Astrocyte (in vitro differentiated cells and primary cell): ENCODE measurements around the gene RHOC. TPM values are rescaled to one million over a fixed set of nuclear protein-coding genes. Genes with fewer than 3 reads are reported as not detected.

Experiments
- DNase-seq: peaks from one replicate; pipeline ENCODE4 v3.0.0-alpha.2; 2010; ENCODE audit warnings: low read depth
- FAIRE-seq: peaks from 2 replicates; lab custom pipeline; 2011; peaks lifted over from hg19 to GRCh38; lab: Jason Lieb, UNC
- H2AFZ ChIP-seq: 2 replicates; pipeline ENCODE4 v1.6.0; 2012; ENCODE audit warnings: low read depth, low read length, inconsistent platforms
- H3K27ac ChIP-seq: 2 replicates; pipeline ENCODE4 v1.5.1; 2011; ENCODE audit warnings: low read depth, low read length, inconsistent platforms
- H3K27me3 ChIP-seq: 2 replicates; pipeline ENCODE4 v1.6.0; 2011; ENCODE audit warnings: low read length, inconsistent platforms; ENCODE audit not compliant: insufficient read depth
- H3K36me3 ChIP-seq: 2 replicates; pipeline ENCODE4 v1.5.1; 2011; ENCODE audit warnings: low read length, inconsistent platforms; ENCODE audit not compliant: insufficient read depth
- H3K4me1 ChIP-seq: 2 replicates; pipeline ENCODE4 v1.5.1; 2011; ENCODE audit warnings: low read length, inconsistent platforms; ENCODE audit not compliant: insufficient read depth
- H3K4me2 ChIP-seq: 2 replicates; pipeline ENCODE4 v1.6.0; 2012; ENCODE audit warnings: low read length, inconsistent platforms
- H3K4me3 ChIP-seq: 2 replicates; pipeline ENCODE4 v1.5.1; 2011; ENCODE audit warnings: low read depth, mild to moderate bottlenecking, low read length, inconsistent platforms; ENCODE audit not compliant: insufficient read depth
- H3K79me2 ChIP-seq: 2 replicates; pipeline ENCODE4 v1.6.0; 2012; ENCODE audit warnings: mild to moderate bottlenecking, low read length, inconsistent platforms; ENCODE audit not compliant: insufficient read depth
- H3K9ac ChIP-seq: 2 replicates; pipeline ENCODE4 v1.6.0; 2012; ENCODE audit warnings: mild to moderate bottlenecking, low read length, inconsistent platforms
- H3K9me3 ChIP-seq: 2 replicates; pipeline ENCODE4 v1.5.1; 2012; ENCODE audit warnings: low read depth, mild to moderate bottlenecking, low read length, inconsistent platforms; ENCODE audit not compliant: insufficient read depth
- H4K20me1 ChIP-seq: 2 replicates; pipeline ENCODE4 v1.6.0; 2012; ENCODE audit warnings: low read length, inconsistent platforms; ENCODE audit not compliant: insufficient read depth
- H3K27ac Mint-ChIP-seq: one replicate; pipeline ENCODE4 v1.8.0; 2021; ENCODE audit warnings: mild to moderate bottlenecking, mixed read lengths; ENCODE audit not compliant: unreplicated experiment
- H3K27me3 Mint-ChIP-seq: one replicate; pipeline ENCODE4 v1.8.0; 2021; ENCODE audit warnings: low read depth, mixed read lengths; ENCODE audit not compliant: unreplicated experiment
- H3K36me3 Mint-ChIP-seq: one replicate; pipeline ENCODE4 v1.8.0; 2021; ENCODE audit warnings: low read depth, mixed read lengths; ENCODE audit not compliant: unreplicated experiment
- H3K4me1 Mint-ChIP-seq: one replicate; pipeline ENCODE4 v1.8.0; 2021; ENCODE audit warnings: low read depth, mixed read lengths; ENCODE audit not compliant: unreplicated experiment
- H3K4me3 Mint-ChIP-seq: one replicate; pipeline ENCODE4 v1.8.0; 2021; ENCODE audit warnings: mild to moderate bottlenecking, moderate library complexity, mixed read lengths; ENCODE audit not compliant: unreplicated experiment
- H3K9me3 Mint-ChIP-seq: one replicate; pipeline ENCODE4 v1.8.0; 2021; ENCODE audit warnings: mild to moderate bottlenecking, mixed read lengths; ENCODE audit not compliant: unreplicated experiment
- EZH2 ChIP-seq: IDR thresholded peaks from 2 replicates; pipeline ENCODE4 v1.6.1; 2012; ENCODE audit warnings: mild to moderate bottlenecking, low read length, inconsistent platforms; ENCODE audit not compliant: insufficient read depth
- total RNA-seq: library from RNA; stranded (reverse); gene quantifications from 2 replicates; pipeline ENCODE4 v1.2.1, GENCODE V29; 2021
- TF ChIP-seq, protein P1 (sequence below): IDR thresholded peaks from 2 replicates; pipeline ENCODE4 v1.5.1; 2011; ENCODE audit warnings: low read depth, mild to moderate bottlenecking, inconsistent platforms, low read length, moderate library complexity; ENCODE audit not compliant: insufficient read depth

RHOC gene
- total RNA-seq, 1 donor from 2014 or later: 657 TPM

DNA sequence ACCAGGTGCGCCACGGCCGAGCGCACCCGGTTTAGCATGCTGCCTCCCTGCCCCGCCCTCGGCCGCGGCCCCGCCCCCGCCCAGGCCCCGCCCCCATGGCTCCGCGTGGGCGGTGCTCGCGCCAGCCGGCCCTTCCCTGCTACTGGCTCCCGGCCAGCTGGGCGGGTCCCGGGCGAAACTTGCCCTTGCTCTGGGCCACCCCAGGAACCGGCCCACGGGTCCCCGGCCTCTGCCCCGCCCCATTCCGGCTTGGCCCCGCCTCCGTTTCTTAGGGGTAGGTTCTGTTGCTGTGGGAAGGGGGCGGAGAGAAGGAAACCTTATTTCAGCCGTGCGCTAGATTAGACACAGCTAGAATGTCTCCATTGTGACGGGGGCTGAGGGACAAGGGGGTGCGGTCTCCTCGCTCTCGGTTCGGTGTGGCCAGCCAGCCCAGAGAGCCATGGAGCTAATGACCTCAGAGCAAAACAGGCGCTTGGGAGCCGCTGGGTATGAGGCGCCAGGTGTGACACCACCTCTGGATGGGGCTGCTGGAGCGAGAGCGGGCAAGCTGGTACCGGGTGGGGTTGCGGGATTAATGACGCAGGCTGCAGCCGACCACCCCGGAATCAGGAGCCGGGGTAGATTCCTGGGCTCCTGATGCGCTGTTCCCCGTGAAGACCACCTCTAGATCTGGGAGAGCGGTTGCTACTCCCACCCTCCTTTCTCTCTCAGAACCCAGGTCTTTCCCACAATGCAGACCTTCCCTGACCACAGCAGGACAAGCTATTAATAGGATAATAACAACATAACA, 8.5 kb upstream of the RHOC start, which contains the start of gene PPM1J:
Gene PPM1J, minus strand, starts transcription at position 69 of the 790 bp plus-strand sequence. Its CDS starts 31 bp downstream, at position 38.
- Histone ChIP-seq H3K9me3 (no peaks in the 10 kb centered on the region), H3K4me1 (peaks cover 26% of the 10 kb centered on the region), H3K4me2 (peak within 1 kb of the TSS; percentile 90), H3K79me2 (no peaks in the 10 kb centered on the region), H3K27ac (no peak within 1 kb of the TSS), H3K9ac (peak within 1 kb of the TSS; percentile 59), H3K36me3 (no peaks in the 10 kb centered on the region), H2AFZ (peak within 1 kb of the TSS; percentile 85), H3K4me3 (peak within 1 kb of the TSS; percentile 59), H4K20me1 (no peaks in the 10 kb centered on the region), H3K27me3 (peaks cover 6% of the 10 kb centered on the region)
- DNase-seq (peak; percentile 71), FAIRE-seq (no peak)
- H3K9me3 Mint-ChIP-seq: no peaks in the 10 kb centered on the region
- peaks cover 11% of the 10 kb centered on the region for H3K4me1 Mint-ChIP-seq
- peak within 1 kb of the TSS; percentile 72 for H3K27ac Mint-ChIP-seq
- peak within 1 kb of the TSS; percentile 86 for H3K4me3 Mint-ChIP-seq
- TF ChIP-seq, protein P1, sequence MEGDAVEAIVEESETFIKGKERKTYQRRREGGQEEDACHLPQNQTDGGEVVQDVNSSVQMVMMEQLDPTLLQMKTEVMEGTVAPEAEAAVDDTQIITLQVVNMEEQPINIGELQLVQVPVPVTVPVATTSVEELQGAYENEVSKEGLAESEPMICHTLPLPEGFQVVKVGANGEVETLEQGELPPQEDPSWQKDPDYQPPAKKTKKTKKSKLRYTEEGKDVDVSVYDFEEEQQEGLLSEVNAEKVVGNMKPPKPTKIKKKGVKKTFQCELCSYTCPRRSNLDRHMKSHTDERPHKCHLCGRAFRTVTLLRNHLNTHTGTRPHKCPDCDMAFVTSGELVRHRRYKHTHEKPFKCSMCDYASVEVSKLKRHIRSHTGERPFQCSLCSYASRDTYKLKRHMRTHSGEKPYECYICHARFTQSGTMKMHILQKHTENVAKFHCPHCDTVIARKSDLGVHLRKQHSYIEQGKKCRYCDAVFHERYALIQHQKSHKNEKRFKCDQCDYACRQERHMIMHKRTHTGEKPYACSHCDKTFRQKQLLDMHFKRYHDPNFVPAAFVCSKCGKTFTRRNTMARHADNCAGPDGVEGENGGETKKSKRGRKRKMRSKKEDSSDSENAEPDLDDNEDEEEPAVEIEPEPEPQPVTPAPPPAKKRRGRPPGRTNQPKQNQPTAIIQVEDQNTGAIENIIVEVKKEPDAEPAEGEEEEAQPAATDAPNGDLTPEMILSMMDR: no peak
- TF ChIP-seq EZH2: no peak
- H3K36me3 Mint-ChIP-seq: peaks cover 5% of the 10 kb centered on the region
- H3K27me3 Mint-ChIP-seq: peaks cover 21% of the 10 kb centered on the region

DNA sequence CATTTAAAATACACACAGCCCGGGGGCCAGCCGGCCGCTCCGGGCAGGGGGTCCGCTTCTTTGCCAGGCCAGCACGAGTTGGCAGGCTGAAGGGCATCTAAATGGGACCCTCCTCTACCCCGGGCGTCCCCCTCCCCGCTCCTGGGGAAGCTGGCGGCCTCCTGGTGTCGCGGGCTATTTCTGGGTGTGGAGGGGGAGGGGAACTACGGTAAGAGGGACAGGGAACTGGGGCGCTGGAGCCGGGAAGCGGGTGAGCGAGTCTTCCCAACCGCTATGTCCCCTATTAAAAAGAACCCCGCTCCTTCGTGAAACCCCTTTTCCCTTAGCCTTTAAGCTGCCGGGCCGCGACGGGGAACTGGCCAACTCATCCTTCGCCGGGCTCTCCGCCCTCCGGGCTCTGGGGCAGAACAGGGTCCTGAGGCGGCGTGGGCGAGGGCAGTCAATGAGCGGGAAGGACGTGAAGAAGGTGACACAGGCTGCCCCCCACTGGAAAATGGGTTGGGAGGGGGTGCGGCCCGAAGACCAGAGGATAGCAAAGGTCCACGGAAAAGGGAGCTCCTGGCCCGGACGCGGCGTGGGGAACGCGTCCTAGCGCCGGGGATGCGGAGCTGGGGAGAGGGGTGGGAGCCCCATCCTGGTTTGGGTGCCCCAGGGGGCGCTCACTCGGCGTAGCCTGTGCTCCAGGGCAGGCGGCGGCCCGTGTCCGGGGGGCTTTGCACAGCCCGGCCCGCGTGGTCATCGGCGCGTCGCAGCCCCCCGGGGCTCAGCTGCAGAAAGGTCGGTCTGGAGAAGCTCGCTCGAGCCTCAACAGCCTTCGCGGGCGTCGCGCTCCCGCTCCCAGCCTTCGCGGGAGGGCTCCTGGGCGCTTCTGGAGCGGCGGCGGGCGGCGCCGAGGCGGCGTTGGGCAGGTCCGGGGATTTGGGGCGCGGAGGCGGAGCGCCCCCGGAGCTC, 7.7 kb upstream of the RHOC start:
- Histone ChIP-seq H3K4me3 (peak overlapping the region; percentile 59), H2AFZ (peak overlapping the region; percentile 85), H3K4me1 (peaks cover 26% of the 10 kb centered on the region), H3K36me3 (no peaks in the 10 kb centered on the region), H3K9me3 (no peaks in the 10 kb centered on the region), H4K20me1 (no peaks in the 10 kb centered on the region), H3K79me2 (no peaks in the 10 kb centered on the region), H3K4me2 (peak overlapping the region; percentile 90), H3K9ac (peak overlapping the region; percentile 54), H3K27ac (no peak overlapping the region), H3K27me3 (peaks cover 2% of the 10 kb centered on the region)
- TF ChIP-seq EZH2: no peak
- TF ChIP-seq, protein P1: no peak
- Mint-ChIP-seq H3K36me3 (peaks cover 7% of the 10 kb centered on the region), H3K4me3 (peak overlapping the region; percentile 81), H3K27ac (no peak overlapping the region), H3K9me3 (no peaks in the 10 kb centered on the region), H3K27me3 (peaks cover 13% of the 10 kb centered on the region), H3K4me1 (peaks cover 11% of the 10 kb centered on the region)
- DNase-seq (no peak), FAIRE-seq (no peak)
